ENCODE results near the gene PARVB. TPM values are rescaled to one million over a fixed set of nuclear protein-coding genes. Genes with fewer than 3 reads are reported as not detected.

Gene PARVB
- total RNA-seq, 2 donors from 2014 or later, result 43.8 to 86.5 TPM

GRCh38 chr22:44186737-44187136 lies 162.6 kb downstream of the PARVB start:
- DNase-seq (ENCODE audit: low spot score), result no peak
- TF ChIP-seq CTCF (IDR thresholded peaks at IDR 0.05), result no peak
- H3K27me3 ChIP-seq, result no peaks in the 10 kb centered on the region

GRCh38 chr22:44187652-44188230 lies 163.6 kb downstream of the PARVB start:
- Histone ChIP-seq H3K9me3 (no peaks in the 10 kb centered on the region), H3K4me3 (no peak overlapping the region), H3K4me1 (no peaks in the 10 kb centered on the region), H3K27me3 (no peaks in the 10 kb centered on the region), H3K36me3 (no peaks in the 10 kb centered on the region), H3K27ac (no peak overlapping the region)
- no peak for TF ChIP-seq CTCF (IDR thresholded peaks at IDR 0.05)
- no peak for DNase-seq (ENCODE audit: low spot score)

More at GRCh38 chr22:44186737-44187136, 162.6 kb downstream of the PARVB start:
- H3K9me3 ChIP-seq, result no peaks in the 10 kb centered on the region
- H3K27ac ChIP-seq, result no peak overlapping the region
- H3K4me1 ChIP-seq, result no peaks in the 10 kb centered on the region
- no peaks in the 10 kb centered on the region for H3K36me3 ChIP-seq
- H3K4me3 ChIP-seq, result no peak overlapping the region

DNA sequence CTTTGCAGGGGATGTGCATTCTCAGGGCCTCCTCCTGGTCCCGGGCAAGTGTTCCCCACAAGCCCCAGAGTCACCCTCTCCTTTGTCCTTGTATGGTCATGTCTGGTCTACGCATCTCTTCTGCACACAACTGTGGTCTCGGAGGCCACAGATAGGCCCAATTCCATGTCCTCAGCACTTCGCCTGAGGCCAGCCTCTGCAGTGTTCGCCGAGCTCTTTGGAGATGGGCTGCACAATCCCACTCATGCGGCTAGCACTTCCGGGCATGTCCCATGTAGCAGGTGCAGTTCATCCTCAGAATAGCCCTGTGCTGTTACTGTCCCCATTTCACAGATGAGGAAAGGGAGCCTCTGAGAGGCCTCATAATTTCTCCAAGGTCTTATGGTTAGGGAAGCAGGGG lies 164.2 kb downstream of the PARVB start:
- no peak overlapping the region for H3K27ac ChIP-seq
- no peaks in the 10 kb centered on the region for H3K9me3 ChIP-seq
- DNase-seq (ENCODE audit: low spot score), result no peak
- no peak overlapping the region for H3K4me3 ChIP-seq
- H3K36me3 ChIP-seq, result no peaks in the 10 kb centered on the region
- TF ChIP-seq CTCF (IDR thresholded peaks at IDR 0.05), result no peak
- no peaks in the 10 kb centered on the region for H3K4me1 ChIP-seq
- H3K27me3 ChIP-seq, result no peaks in the 10 kb centered on the region

DNA sequence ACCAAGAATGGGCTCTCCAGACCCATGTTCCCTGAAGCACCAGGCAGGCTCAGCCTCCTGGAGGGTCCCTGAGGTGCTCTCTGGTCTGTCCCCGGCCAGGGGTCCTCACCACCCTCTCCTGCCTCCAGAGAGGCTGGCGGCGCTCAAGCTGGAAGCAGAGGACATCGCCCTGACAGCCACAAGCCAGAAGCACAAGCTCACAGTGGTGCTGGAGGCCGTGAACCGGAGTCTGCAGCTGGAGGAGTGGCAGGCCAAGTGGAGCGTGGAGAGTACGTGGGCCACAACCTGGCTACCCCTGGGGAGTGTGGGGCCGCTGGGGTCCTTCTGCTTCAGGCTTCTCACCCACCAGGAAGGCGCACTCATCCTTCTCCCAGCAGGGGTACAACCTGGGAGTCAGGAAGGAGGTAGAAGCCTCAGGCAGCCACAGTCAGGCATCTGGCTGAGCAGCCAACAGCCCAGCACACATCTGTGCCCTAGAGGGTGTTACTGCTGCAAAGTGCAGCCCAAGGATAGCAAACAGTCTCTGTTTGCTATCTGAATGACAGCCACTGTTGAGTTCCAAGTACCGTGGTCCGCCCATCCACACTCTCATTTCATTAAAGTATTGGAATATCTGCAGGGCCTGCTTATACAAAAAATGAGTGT lies 165.0 kb downstream of the PARVB start:
- H3K27me3 ChIP-seq, result no peaks in the 10 kb centered on the region
- no peaks in the 10 kb centered on the region for H3K9me3 ChIP-seq
- H3K4me1 ChIP-seq, result no peaks in the 10 kb centered on the region
- no peak for TF ChIP-seq CTCF (IDR thresholded peaks at IDR 0.05)
- no peaks in the 10 kb centered on the region for H3K36me3 ChIP-seq
- no peak for DNase-seq (ENCODE audit: low spot score)
- H3K4me3 ChIP-seq, result no peak overlapping the region
- H3K27ac ChIP-seq, result no peak overlapping the region

- no peaks in the 10 kb centered on the region for H3K27me3 ChIP-seq
- no peaks in the 10 kb centered on the region for H3K36me3 ChIP-seq
- H3K4me1 ChIP-seq, result no peaks in the 10 kb centered on the region
- H3K27ac ChIP-seq, result no peak overlapping the region
- H3K4me3 ChIP-seq, result no peak overlapping the region
- no peak for DNase-seq (ENCODE audit: low spot score)
- no peaks in the 10 kb centered on the region for H3K9me3 ChIP-seq
- no peak for TF ChIP-seq CTCF (IDR thresholded peaks at IDR 0.05)
Observed at GRCh38 chr22:44190381-44190976, 166.4 kb downstream of the PARVB start.

Measured in right atrium auricular region (tissue), 2 donors.